RWPE2 (cell line): Measurements from ENCODE around the gene RASSF7.
A peak's percentile ranks its signal among the peaks of the same experiment; 100 is the strongest.

Source experiments
- ATAC-seq: fragments of 200-7000 bp; cut with Tn5 transposase; 3 replicates; pipeline ENCODE4 v1.9.1; 2021; ENCODE audit warnings: low read depth
- DNase-seq: peaks from one replicate; pipeline ENCODE4 v3.0.0-alpha.2; 2020; ENCODE audit warnings: low spot score
- H3K27ac ChIP-seq: fragments of 450-650 bp; 2 replicates; pipeline ENCODE4 v1.5.1; 2017; ENCODE audit warnings: mild to moderate bottlenecking; ENCODE audit not compliant: poor library complexity, severe bottlenecking
- H3K27me3 ChIP-seq: fragments of 250-450 bp; sonication (Bioruptor Pico); 2 replicates; pipeline ENCODE4 v1.5.1; 2021; ENCODE audit warnings: mild to moderate bottlenecking, moderate library complexity; ENCODE audit not compliant: insufficient read depth, poor library complexity, severe bottlenecking
- H3K36me3 ChIP-seq: fragments of 250-450 bp; sonication (Bioruptor Pico); 2 replicates; pipeline ENCODE4 v1.5.1; 2020; ENCODE audit warnings: low read depth, mild to moderate bottlenecking, moderate library complexity
- H3K4me1 ChIP-seq: fragments of 250-450 bp; sonication (Bioruptor Pico); 2 replicates; pipeline ENCODE4 v1.5.1; 2021; ENCODE audit warnings: mild to moderate bottlenecking, moderate library complexity; ENCODE audit not compliant: insufficient read depth, poor library complexity, severe bottlenecking
- H3K4me3 ChIP-seq: fragments of 250-450 bp; sonication (Bioruptor Pico); 2 replicates; pipeline ENCODE4 v1.5.1; 2021; ENCODE audit warnings: mild to moderate bottlenecking, moderate library complexity; ENCODE audit not compliant: severe bottlenecking
- H3K9me3 ChIP-seq: fragments of 250-450 bp; sonication (Bioruptor Pico); 2 replicates; pipeline ENCODE4 v1.5.1; 2021; ENCODE audit warnings: mild to moderate bottlenecking, moderate library complexity; ENCODE audit not compliant: severe bottlenecking
- CTCF ChIP-seq: fragments of 450-650 bp; IDR thresholded peaks from one replicate; pipeline ENCODE4 v1.5.1; 2017; ENCODE audit warnings: mild to moderate bottlenecking, moderate library complexity; ENCODE audit not compliant: poor library complexity, severe bottlenecking

Gene RASSF7

DNA sequence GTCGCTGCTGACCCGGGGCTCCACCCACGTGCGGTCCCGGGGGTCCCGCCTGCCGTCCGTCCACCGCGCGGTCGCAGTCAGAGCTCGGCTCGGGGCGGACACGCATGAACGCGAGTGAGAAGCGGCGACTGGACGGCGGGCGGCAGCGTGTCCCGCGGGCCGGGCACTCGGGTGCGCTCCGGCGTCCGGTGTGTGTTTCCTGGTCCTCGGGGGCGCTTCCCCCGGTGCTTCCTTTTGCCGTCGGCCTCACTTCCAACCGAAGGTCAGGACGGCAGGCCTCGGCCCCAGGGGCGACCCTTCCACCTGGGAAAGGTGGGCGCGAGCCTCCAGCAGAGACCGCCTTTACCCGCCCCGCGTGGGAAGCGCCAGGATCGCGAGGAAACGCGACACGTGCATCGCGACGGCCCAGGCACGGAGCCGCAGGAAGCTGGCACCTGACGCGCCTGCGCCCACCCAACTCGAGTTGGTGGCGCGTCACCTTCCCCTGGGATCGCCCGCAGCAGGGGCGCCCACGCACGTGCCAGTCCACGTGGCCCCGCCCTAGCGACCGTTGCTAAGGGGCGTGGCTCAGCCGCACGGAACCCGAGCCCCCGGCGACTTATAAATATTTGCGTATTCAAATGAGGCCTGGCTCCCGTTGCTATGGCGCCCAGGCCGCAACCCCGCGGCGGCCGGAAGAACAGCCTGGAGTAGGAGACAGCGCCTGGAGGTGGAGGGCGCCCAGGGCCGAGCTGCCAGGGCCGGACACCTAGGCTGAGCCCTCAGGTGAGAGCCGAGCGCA lies 23.7 kb upstream of the RASSF7 start, which contains the start of gene LRRC56:
Gene LRRC56, plus strand, starts transcription at position 687 of the 781 bp plus-strand sequence. CDS start 3,158 bp downstream, outside the sequence.
- Histone ChIP-seq H3K4me3 (peak within 1 kb of the TSS; percentile 4), H3K27ac (peak within 1 kb of the TSS; percentile 91), H3K4me1 (no peaks in the 10 kb centered on the region), H3K36me3 (peaks cover 24% of the 10 kb centered on the region), H3K9me3 (no peaks in the 10 kb centered on the region), H3K27me3 (no peaks in the 10 kb centered on the region)
- DNase-seq (peak; percentile 81), ATAC-seq (peak; percentile 50)
- no peak for TF ChIP-seq CTCF

- no peaks in the 10 kb centered on the region for H3K4me1 ChIP-seq
- no peak for TF ChIP-seq CTCF
- peak overlapping the region; percentile 91 for H3K27ac ChIP-seq
- H3K27me3 ChIP-seq, result no peaks in the 10 kb centered on the region
- H3K4me3 ChIP-seq, result peak overlapping the region; percentile 4
- H3K36me3 ChIP-seq, result peaks cover 16% of the 10 kb centered on the region
- H3K9me3 ChIP-seq, result no peaks in the 10 kb centered on the region
- DNase-seq (no peak), ATAC-seq (no peak)
These were observed 22.9 kb upstream of the RASSF7 start for GRCh38 chr11:537622-538430.

DNA sequence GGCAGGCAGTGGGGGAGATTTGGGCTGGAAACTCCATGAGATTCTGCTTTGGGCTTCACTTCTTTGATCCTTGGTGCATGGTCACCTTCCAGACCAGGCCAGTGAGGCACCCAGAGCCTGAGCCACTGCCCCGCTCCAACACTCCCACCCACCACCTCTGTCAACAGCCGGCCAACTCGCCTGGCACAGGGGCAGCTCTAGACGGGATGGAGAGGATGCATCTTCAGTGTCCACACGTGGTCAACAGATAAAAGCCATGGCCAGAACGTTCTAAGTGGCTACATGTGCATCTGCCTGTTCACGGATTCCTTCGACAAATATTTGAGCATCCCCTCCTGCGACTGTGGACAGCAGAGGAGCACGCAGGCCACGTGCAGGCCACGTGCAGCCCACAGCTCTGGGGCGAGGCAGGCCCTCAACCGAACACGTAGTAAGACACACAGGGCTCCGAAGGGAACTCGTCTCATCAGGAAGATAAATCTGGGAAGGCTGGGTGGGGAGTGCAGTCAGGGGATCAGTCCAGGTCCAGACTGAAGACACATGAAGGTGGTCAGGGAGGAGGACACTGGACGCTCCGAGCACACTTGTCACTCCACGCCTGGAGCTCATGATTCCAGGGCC lies 22.2 kb upstream of the RASSF7 start:
- peaks cover 9% of the 10 kb centered on the region for H3K36me3 ChIP-seq

GRCh38 chr11:539971-540481 lies 20.7 kb upstream of the RASSF7 start:
- H3K36me3 ChIP-seq, result no peaks in the 10 kb centered on the region
- H3K9me3 ChIP-seq, result no peaks in the 10 kb centered on the region
- H3K27ac ChIP-seq, result no peak overlapping the region
- DNase-seq, result no peak
- no peak for ATAC-seq
- no peaks in the 10 kb centered on the region for H3K27me3 ChIP-seq
- no peaks in the 10 kb centered on the region for H3K4me1 ChIP-seq
- H3K4me3 ChIP-seq, result no peak overlapping the region
- no peak for TF ChIP-seq CTCF

More for the DNA sequence above, 22.2 kb upstream of the RASSF7 start:
- no peak for TF ChIP-seq CTCF
- H3K27ac ChIP-seq, result no peak overlapping the region
- no peaks in the 10 kb centered on the region for H3K4me1 ChIP-seq
- ATAC-seq (no peak), DNase-seq (no peak)
- no peaks in the 10 kb centered on the region for H3K27me3 ChIP-seq
- H3K4me3 ChIP-seq, result no peak overlapping the region
- no peaks in the 10 kb centered on the region for H3K9me3 ChIP-seq
